Activated effector memory CD4-positive, alpha-beta T cell treated with Interleukin-2 at 50 U/mL for 16 hours (primary cell): ENCODE measurements around the gene BRF1.

Source experiments
- DNase-seq: peaks from one replicate; pipeline ENCODE4 v3.0.0-alpha.2; 2020

The BRF1 gene

GRCh38 chr14:105257464-105257863 lies 43.3 kb downstream of the BRF1 start:
- peak; percentile 17 for DNase-seq

GRCh38 chr14:105256292-105256960 lies 44.4 kb downstream of the BRF1 start:
- DNase-seq, result no peak

GRCh38 chr14:105255021-105255507 lies 45.7 kb downstream of the BRF1 start:
- DNase-seq, result no peak

GRCh38 chr14:105253329-105253682 lies 47.5 kb downstream of the BRF1 start:
- no peak for DNase-seq

- no peak for DNase-seq
Observed at GRCh38 chr14:105252552-105253328, 48.1 kb downstream of the BRF1 start.

GRCh38 chr14:105251920-105252319 lies 48.9 kb downstream of the BRF1 start:
- DNase-seq, result no peak

GRCh38 chr14:105250986-105251385 lies 49.8 kb downstream of the BRF1 start:
- no peak for DNase-seq

GRCh38 chr14:105250008-105250366 lies 50.8 kb downstream of the BRF1 start:
- no peak for DNase-seq

GRCh38 chr14:105249182-105250007 lies 51.4 kb downstream of the BRF1 start:
- no peak for DNase-seq

- peak; percentile 83 for DNase-seq
Observed at GRCh38 chr14:105248368-105249181, 52.2 kb downstream of the BRF1 start, which contains the start of gene BTBD6. Gene BTBD6 (plus strand): TSS chr14:105248533. CDS start chr14:105248712, 179 bp downstream.

GRCh38 chr14:105247715-105248367 lies 53.0 kb downstream of the BRF1 start:
- DNase-seq, result no peak

- no peak for DNase-seq
Observed at GRCh38 chr14:105247026-105247425, 53.8 kb downstream of the BRF1 start.

GRCh38 chr14:105244334-105244733 lies 56.5 kb downstream of the BRF1 start:
- no peak for DNase-seq

- no peak for DNase-seq
Observed at GRCh38 chr14:105241641-105242040, 59.2 kb downstream of the BRF1 start.

- no peak for DNase-seq
Observed at GRCh38 chr14:105240811-105241576, 59.8 kb downstream of the BRF1 start.

- no peak for DNase-seq
Observed at GRCh38 chr14:105229099-105229655, 71.6 kb downstream of the BRF1 start.

- no peak for DNase-seq
Observed at GRCh38 chr14:105228562-105228961, 72.2 kb downstream of the BRF1 start.

- DNase-seq, result no peak
Observed at GRCh38 chr14:105227346-105227745, 73.5 kb downstream of the BRF1 start.

GRCh38 chr14:105226198-105226597 lies 74.6 kb downstream of the BRF1 start:
- no peak for DNase-seq

- no peak for DNase-seq
Observed at GRCh38 chr14:105224845-105225570, 75.8 kb downstream of the BRF1 start.
